HepG2 (cell line): ENCODE results near the gene CD99L2. TPM values are rescaled to one million over a fixed set of nuclear protein-coding genes. Genes with fewer than 3 reads are reported as not detected.

ENCODE experiments used
- ATAC-seq: fragments of 200-7000 bp; cut with Tn5 transposase; 3 replicates; pipeline ENCODE4 v1.9.1; 2020; ENCODE audit warnings: mild to moderate bottlenecking, moderate library complexity
- BruUV-seq: library from RNA; stranded (reverse); fragments of 400-500 nt; replicated peaks from 2 replicates; lab custom pipeline; 2021; lab: Mats Ljungman, UMichigan
- CTCF ChIA-PET: fragments of 300-600 bp; formaldehyde crosslinking; extraction: SDS; loops from one replicate; lab custom pipeline; 2021; ENCODE audit warnings: low total read pairs, inconsistent platforms, low intra/inter-chr PET ratio; lab: Yijun Ruan, JAX
- POLR2A ChIA-PET: fragments of 350-600 bp; sonication (Branson Sonifier 250); formaldehyde crosslinking; loops from one replicate; lab custom pipeline; 2020; ENCODE audit warnings: antibody characterized with exemption, inconsistent platforms; lab: Yijun Ruan, JAX
- DNase-seq: peaks from one replicate; pipeline ENCODE4 v3.0.0-alpha.2; 2015; ENCODE audit warnings: low spot score
- FAIRE-seq: peaks from 3 replicates; lab custom pipeline; 2011; peaks lifted over from hg19 to GRCh38; lab: Jason Lieb, UNC
- H2AFZ ChIP-seq: one replicate; pipeline ENCODE4 v1.6.1; 2011; ENCODE audit warnings: low read length, inconsistent platforms
- H3K27ac ChIP-seq: fragments of 300-600 bp; 3 replicates; pipeline ENCODE4 v1.8.0; 2011; ENCODE audit warnings: mixed run types, mild to moderate bottlenecking, mixed read lengths, low read length, inconsistent platforms; ENCODE audit not compliant: insufficient read depth; ENCODE audit errors: extremely low read length
- H3K27me3 ChIP-seq, 2 experiments: fragments of 200-600 bp in 1 of 2; 2 replicates in 1 of 2; 3 replicates in 1 of 2; pipeline versions ENCODE4 v1.6.0 to v1.8.0; 2011; ENCODE audit warnings: low read length in 2 of 2, mild to moderate bottlenecking in 2 of 2, moderate library complexity in 2 of 2, inconsistent platforms in 1 of 2; ENCODE audit not compliant: insufficient read depth in 2 of 2, control insufficient read depth in 1 of 2
- H3K36me3 ChIP-seq, 2 experiments: fragments of 200-600 bp in 1 of 2; replicated peaks in 1 of 2; 2 replicates in 1 of 2; 3 replicates in 1 of 2; pipeline versions ENCODE4 v1.5.1 to v1.8.0; 2011; ENCODE audit warnings: low read length in 2 of 2, inconsistent platforms in 1 of 2; ENCODE audit not compliant: insufficient read depth in 2 of 2, control insufficient read depth in 1 of 2
- H3K4me1 ChIP-seq: 2 replicates; pipeline ENCODE4 v1.5.1; 2012; ENCODE audit warnings: low read length, inconsistent platforms; ENCODE audit not compliant: insufficient read depth
- H3K4me2 ChIP-seq: 2 replicates; pipeline ENCODE4 v1.6.0; 2011; ENCODE audit warnings: low read depth, low read length, inconsistent platforms
- H3K4me3 ChIP-seq, 3 experiments: fragments of 200-600 bp in 1 of 3; sonication (generic), shearing (Covaris generic) in 1 of 3; replicated peaks in 1 of 3; 2 replicates each; pipeline ENCODE4 v1.5.1; 2011 to 2016; ENCODE audit warnings: low read length in 3 of 3, inconsistent platforms in 2 of 3, low read depth in 2 of 3, mild to moderate bottlenecking in 2 of 3, control low read depth in 1 of 3, mixed read lengths in 1 of 3; ENCODE audit not compliant: insufficient read depth in 1 of 3
- H3K79me2 ChIP-seq: one replicate; pipeline ENCODE4 v1.6.1; 2011; ENCODE audit warnings: low read length, inconsistent platforms; ENCODE audit not compliant: insufficient read depth
- H3K9ac ChIP-seq: 2 replicates; pipeline ENCODE4 v1.6.0; 2011; ENCODE audit warnings: mild to moderate bottlenecking, low read depth, low read length, inconsistent platforms; ENCODE audit not compliant: insufficient read depth
- H3K9me3 ChIP-seq: 2 replicates; pipeline ENCODE4 v1.5.1; 2012; ENCODE audit warnings: mild to moderate bottlenecking, low read length
- H4K20me1 ChIP-seq: 2 replicates; pipeline ENCODE4 v1.6.0; 2011; ENCODE audit warnings: inconsistent platforms, mild to moderate bottlenecking, low read length, moderate library complexity; ENCODE audit not compliant: insufficient read depth
- ATM ChIP-seq: fragments of 450-650 bp; IDR thresholded peaks from 2 replicates; pipeline ENCODE4 v1.7.1; 2017; ENCODE audit warnings: mild to moderate bottlenecking, borderline replicate concordance
- GPBP1L1 ChIP-seq: sonication (generic); formaldehyde crosslinking; IDR thresholded peaks from 2 replicates; pipeline ENCODE4 v1.5.0; 2020; ENCODE audit warnings: mild to moderate bottlenecking, missing genetic modification reagents
- HDAC2 ChIP-seq: sonication (generic); formaldehyde crosslinking; IDR thresholded peaks from 2 replicates; pipeline ENCODE4 v1.4.0; 2020; ENCODE audit warnings: missing genetic modification reagents
- KDM5A ChIP-seq: fragments of 200-600 bp; sonication (generic); IDR thresholded peaks from 2 replicates; pipeline ENCODE4 v1.7.0; 2018; ENCODE audit warnings: antibody characterized with exemption, mild to moderate bottlenecking, low read length, borderline replicate concordance
- KLF11 ChIP-seq: IDR thresholded peaks from 2 replicates; pipeline ENCODE4 v1.6.1; 2016; ENCODE audit warnings: missing compliant biosample characterization
- MNT ChIP-seq: fragments of 450-650 bp; IDR thresholded peaks from 2 replicates; pipeline ENCODE4 v1.6.1; 2016
- MTERF4 ChIP-seq: sonication (generic); formaldehyde crosslinking; IDR thresholded peaks from 2 replicates; pipeline ENCODE4 v1.8.0; 2023; ENCODE audit warnings: mild to moderate bottlenecking, missing genetic modification reagents
- RCOR2 ChIP-seq: IDR thresholded peaks from 2 replicates; pipeline ENCODE4 v1.6.1; 2016; ENCODE audit warnings: missing biosample characterization, missing genetic modification reagents
- SOX13 ChIP-seq, 3 experiments: fragments of 450-650 bp in 1 of 3; sonication (generic) in 1 of 3; formaldehyde crosslinking in 1 of 3; IDR thresholded peaks in 2 of 3; conservative IDR thresholded peaks in 1 of 3; 2 replicates each; pipeline versions ENCODE4 v1.5.0 to v1.6.1; 2016 to 2020; ENCODE audit warnings: antibody characterized with exemption in 1 of 3, mild to moderate bottlenecking in 1 of 3, missing compliant biosample characterization in 1 of 3, missing genetic modification reagents in 1 of 3, moderate library complexity in 1 of 3
- SRSF4 ChIP-seq: fragments of 200-400 bp; formaldehyde crosslinking; IDR thresholded peaks from one replicate; pipeline ENCODE4 v1.6.1; 2018; ENCODE audit warnings: mild to moderate bottlenecking, low read depth, low read length, moderate library complexity; ENCODE audit not compliant: poor library complexity, severe bottlenecking
- TSC22D2 ChIP-seq: sonication (generic); formaldehyde crosslinking; IDR thresholded peaks from 2 replicates; pipeline ENCODE4 v1.5.1; 2020; ENCODE audit warnings: missing genetic modification reagents, mild to moderate bottlenecking, borderline replicate concordance
- ZC3H13 ChIP-seq: sonication (generic); formaldehyde crosslinking; IDR thresholded peaks from 2 replicates; pipeline ENCODE4 v1.8.1; 2023; ENCODE audit warnings: mild to moderate bottlenecking, missing genetic modification reagents, moderate library complexity
- ZNF292 ChIP-seq: sonication (generic); formaldehyde crosslinking; IDR thresholded peaks from 2 replicates; pipeline ENCODE4 v1.8.1; 2022; ENCODE audit warnings: mild to moderate bottlenecking, low read depth, missing genetic modification reagents, borderline replicate concordance
- ZNF543 ChIP-seq: sonication (generic); formaldehyde crosslinking; IDR thresholded peaks from 2 replicates; pipeline ENCODE4 v1.4.0; 2020; ENCODE audit warnings: mild to moderate bottlenecking, missing genetic modification reagents
- ZNF547 ChIP-seq: sonication (generic); formaldehyde crosslinking; IDR thresholded peaks from 2 replicates; pipeline ENCODE4 v1.5.1; 2020; ENCODE audit warnings: mild to moderate bottlenecking, missing genetic modification reagents
- ZNF567 ChIP-seq: sonication (generic); formaldehyde crosslinking; IDR thresholded peaks from 2 replicates; pipeline ENCODE4 v1.8.1; 2023; ENCODE audit warnings: mild to moderate bottlenecking, missing genetic modification reagents, borderline replicate concordance
- ZNF720 ChIP-seq: sonication (generic); formaldehyde crosslinking; IDR thresholded peaks from 2 replicates; pipeline ENCODE4 v1.4.0; 2020; ENCODE audit warnings: missing genetic modification reagents
- ZNF891 ChIP-seq: sonication (generic); formaldehyde crosslinking; IDR thresholded peaks from 2 replicates; pipeline ENCODE4 v1.5.0; 2020; ENCODE audit warnings: mild to moderate bottlenecking, missing genetic modification reagents
- ZSCAN20 ChIP-seq: sonication (generic); formaldehyde crosslinking; IDR thresholded peaks from 2 replicates; pipeline ENCODE4 v1.4.0; 2020; ENCODE audit warnings: missing genetic modification reagents, mild to moderate bottlenecking, borderline replicate concordance
- WGBS: methylation state at CpG from one replicate; pipeline ENCODE4 v1.1.6; 2017; ENCODE audit warnings: low lambda C conversion rate; 5-methylcytosine and 5-hydroxymethylcytosine counted together
- in situ Hi-C: cut with HindIII; loops from 2 replicates; pipeline ENCODE4 v1.10.0; 2017; ENCODE audit warnings: low pct_unique_long_range_greater_than_20kb; ENCODE audit not compliant: extremely low pct_ligation_motif_present
- intact Hi-C: fragments of 100-400 bp; cut with micrococcal nuclease; formaldehyde crosslinking; loops from one replicate; pipeline ENCODE4 v1.10.0; 2022; ENCODE audit not compliant: unreplicated experiment
- polyA plus RNA-seq, 8 experiments: library from polyadenylated mRNA; depleted of rRNA in 3 of 8; stranded (reverse) in 7 of 8; unstranded in 1 of 8; fragments of >200 nt; fragmentation: Illumina TruSeq in 4 of 8; extraction: Trizol in 4 of 8; gene quantifications; 2 replicates each; pipeline versions ENCODE4 v1.2.1 to v1.2.3, GENCODE V29; 2011 to 2016; ENCODE audit warnings: low read depth in 4 of 8, missing spikeins in 1 of 8, mixed read lengths in 1 of 8; ENCODE audit not compliant: insufficient read depth in 1 of 8
- total RNA-seq, 5 experiments: library from RNA; depleted of rRNA; stranded (reverse); fragments of >200 nt; fragmentation: Illumina TruSeq; extraction: Trizol; gene quantifications; 2 replicates each; pipeline ENCODE4 v1.2.3, GENCODE V29; 2016; ENCODE audit warnings: low read depth in 1 of 5

Gene CD99L2
- total and polyA plus RNA-seq, 2 of the 13 experiments (the other 11 are each of a cell fraction or from before 2014, with no cell fraction given) = 6.9 to 7.6 TPM

- TF ChIP-seq ZNF567 (CRISPR knock-in tag) (no peak), ATM (no peak), GPBP1L1 (CRISPR knock-in tag) (no peak)
- TF ChIP-seq, all 625 proteins: peak for 0
Observed at GRCh38 chrX:150736475-150736874, 162.0 kb downstream of the CD99L2 start (continued).

- Histone ChIP-seq H3K9me3 (no peaks in the 10 kb centered on the region), H3K9ac (no peak overlapping the region), H3K4me1 (no peaks in the 10 kb centered on the region), H3K27ac (no peak overlapping the region), H3K4me2 (no peak overlapping the region), H3K36me3 (peaks cover 1 to 16% of the 10 kb centered on the region in 2 experiments; a peak in 3 of 5 replicates), H3K27me3 (no peaks in the 10 kb centered on the region), H2AFZ (no peak overlapping the region), H4K20me1 (no peaks in the 10 kb centered on the region), H3K4me3 (no peak overlapping the region), H3K79me2 (no peaks in the 10 kb centered on the region)
- ATAC-seq (no peak), FAIRE-seq (no peak), DNase-seq (no peak)
- CTCF ChIA-PET = no interaction called here
- no peak for TF ChIP-seq MTERF4 (CRISPR knock-in tag)
- no peak for TF ChIP-seq ZNF720 (CRISPR knock-in tag)
- TF ChIP-seq ZNF292 (CRISPR knock-in tag) = no peak
- no peak for TF ChIP-seq MNT
- TF ChIP-seq KLF11 (CRISPR knock-in tag) = no peak
- TF ChIP-seq SRSF4 = no peak
- no peak for TF ChIP-seq HDAC2 (CRISPR knock-in tag)
- TF ChIP-seq ZC3H13 = no peak
- no peak for TF ChIP-seq ZNF891
- no peak for TF ChIP-seq ZNF543
- no peak for TF ChIP-seq TSC22D2
- TF ChIP-seq ZSCAN20 (CRISPR knock-in tag) = no peak
- TF ChIP-seq KDM5A = no peak
- TF ChIP-seq SOX13 (IDR thresholded peaks at IDR 0.05) = no peak
- TF ChIP-seq SOX13 (CRISPR knock-in tag; conservative IDR thresholded peaks at IDR 0.05 in 1 of 2, IDR thresholded peaks at IDR 0.05 in 1 of 2) = no peak
- TF ChIP-seq RCOR2 = no peak
- no peak for TF ChIP-seq ZNF547
- WGBS = 90% methylated on average over 3 of the region's 3 CpGs
- BruUV-seq = no TSS peak
- intact Hi-C loops = no loop called here
- POLR2A ChIA-PET = no interaction called here
- in situ Hi-C loops = no loop called here
Observed at GRCh38 chrX:150731795-150732194, 166.7 kb downstream of the CD99L2 start.
